GM18498 (cell line): Measurements from ENCODE around the gene MYO1A.
"Not testable (repeated sequence)": the region's sequence is repeated elsewhere in the genome, so short reads cannot be mapped to it uniquely, and the experiment has no call there.

ENCODE experiments used
- ATAC-seq: cut with Tn5 transposase; IDR thresholded peaks from one replicate; pipeline ENCODE4 v1.9.1; 2021; ENCODE audit warnings: mild to moderate bottlenecking, moderate library complexity; ENCODE audit not compliant: unreplicated experiment

Gene MYO1A

DNA sequence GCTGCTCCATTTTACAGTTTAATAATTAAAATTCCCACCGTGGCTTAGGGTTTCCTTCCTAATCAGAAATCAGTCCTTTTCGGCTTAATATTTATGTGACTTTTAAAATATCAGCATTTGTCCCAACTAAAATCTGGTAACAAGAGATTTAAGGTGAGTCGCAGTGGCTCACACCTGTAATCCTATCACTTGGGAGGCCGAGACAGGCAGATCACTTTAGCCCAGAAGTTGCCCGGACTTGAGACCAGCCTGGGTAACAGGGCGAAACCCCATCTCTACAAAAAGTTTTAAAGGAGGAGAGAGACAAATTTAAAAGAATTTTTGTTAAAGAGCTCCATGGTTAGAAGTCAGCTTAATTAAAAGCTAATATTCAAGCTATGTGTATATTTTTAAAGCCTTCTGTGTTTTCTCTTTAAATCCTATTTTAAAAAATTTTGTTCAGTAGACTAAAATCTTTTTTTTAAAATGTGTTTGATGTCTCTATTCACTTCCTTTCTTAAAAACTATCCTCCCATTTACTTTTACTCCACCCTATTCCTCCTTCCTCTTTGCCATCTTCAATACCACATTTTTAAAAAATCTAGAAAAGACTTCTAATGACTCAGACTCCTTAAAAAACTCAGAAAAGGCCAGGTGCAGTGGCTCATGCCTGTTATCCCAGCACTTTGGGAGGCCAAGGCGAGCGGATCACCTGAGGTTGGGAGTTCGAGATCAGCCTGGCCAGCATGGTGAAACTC is 29.8 kb downstream of the MYO1A start:
- ATAC-seq = no peak

DNA sequence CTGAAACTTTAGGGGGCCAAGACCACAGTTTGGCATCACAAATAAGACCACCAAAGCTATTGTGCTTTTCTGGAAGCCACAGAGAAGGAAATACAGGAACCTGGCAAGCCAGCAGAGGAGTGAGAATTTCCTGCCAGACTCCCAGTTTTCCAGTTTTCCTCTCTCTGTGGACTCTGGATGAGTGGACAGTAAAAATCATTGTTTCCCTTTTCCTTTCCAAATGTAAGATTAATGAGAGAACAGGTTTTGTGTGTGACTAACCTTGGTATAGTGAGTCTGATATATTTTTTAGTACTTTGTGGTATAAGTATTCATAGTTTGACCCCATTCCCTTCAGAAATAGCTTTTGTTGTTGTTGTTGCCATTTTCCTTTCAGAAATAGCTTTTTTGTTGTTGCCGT is 31.0 kb downstream of the MYO1A start:
- no peak for ATAC-seq

DNA sequence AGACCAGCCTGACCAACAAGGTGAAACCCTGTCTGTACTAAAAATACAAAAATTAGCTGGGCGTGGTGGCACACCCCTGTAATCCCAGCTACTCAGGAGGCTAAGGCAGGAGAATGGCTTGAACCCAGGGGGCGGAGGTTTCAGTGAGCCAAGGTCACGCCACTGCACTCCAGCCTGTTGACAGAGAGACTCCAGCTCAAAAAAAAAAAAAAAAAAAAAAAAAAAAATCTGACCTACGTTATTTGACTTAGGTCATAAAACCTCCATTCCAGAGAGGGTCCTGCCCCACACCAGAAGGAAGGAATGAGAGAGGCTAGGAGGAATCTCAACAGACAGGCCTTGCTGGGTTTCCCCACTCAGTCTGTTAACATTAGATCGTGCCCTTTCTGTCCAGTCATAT is 31.6 kb downstream of the MYO1A start:
- ATAC-seq = not testable (repeated sequence)

DNA sequence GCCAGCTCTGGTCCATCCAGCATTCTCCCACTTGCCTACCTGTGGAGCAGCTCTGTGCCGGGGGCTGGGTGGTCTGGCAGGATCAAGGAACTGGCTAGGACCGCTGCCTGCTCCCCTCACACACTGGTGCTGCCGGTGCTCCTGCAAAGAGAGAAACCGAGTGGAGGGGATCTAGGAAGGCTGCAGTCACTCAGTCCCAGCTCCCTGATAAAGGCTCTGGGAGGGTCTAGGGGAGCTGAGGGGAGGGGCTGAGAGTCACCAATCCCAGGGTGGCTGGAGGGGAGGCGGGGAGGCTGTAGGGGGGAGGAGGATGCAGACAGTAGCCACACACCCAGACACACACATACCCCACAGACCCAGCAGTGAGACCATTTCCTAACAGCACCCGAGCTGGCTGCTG is 33.6 kb downstream of the MYO1A start, which contains the start of gene TAC3:
Gene TAC3, minus strand, starts transcription at position 182 of the 400 bp plus-strand sequence. CDS start 732 bp downstream, outside the sequence.
- no peak for ATAC-seq

DNA sequence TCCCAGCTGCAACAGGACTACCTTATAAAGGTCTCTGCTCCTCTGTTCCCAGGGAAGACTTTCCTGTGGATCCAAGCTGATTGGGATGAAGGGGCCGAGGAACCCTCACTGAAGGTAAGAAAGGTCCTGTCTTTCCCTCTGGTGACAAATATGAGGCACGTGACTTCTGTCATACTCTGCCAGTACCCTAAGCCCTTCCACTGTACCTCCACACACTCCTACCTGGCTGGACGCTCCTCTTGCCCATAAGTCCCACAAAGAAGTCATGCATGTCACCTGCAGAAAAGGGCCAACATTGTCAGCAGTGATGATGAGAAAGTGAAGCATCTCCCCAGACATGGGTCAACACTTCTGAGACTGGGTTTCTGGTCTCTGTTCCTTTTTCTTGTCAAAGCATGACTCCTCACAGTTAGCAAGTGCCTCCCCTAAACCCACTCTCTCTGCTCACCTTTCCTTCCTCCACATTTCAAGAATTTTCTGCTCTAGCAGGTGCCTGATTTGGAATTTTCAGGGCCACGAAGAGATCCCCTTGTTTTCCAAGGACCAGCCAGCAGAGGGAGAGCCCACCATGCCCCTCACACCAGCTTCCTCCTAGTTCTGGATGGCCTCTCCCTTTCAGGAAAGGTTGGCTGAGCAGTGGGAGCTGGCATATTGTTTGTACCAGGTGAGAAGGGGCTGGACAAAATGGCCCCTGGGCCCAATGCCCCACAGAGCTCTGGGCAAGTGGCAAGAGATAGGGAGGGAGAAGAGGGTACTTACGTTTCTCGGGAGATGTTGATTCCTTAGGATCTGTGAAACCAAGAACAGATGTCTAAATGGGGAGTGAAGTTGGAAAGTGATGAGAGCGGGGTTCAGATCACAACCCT is 37.1 kb downstream of the MYO1A start:
- ATAC-seq = peak; percentile 79

DNA sequence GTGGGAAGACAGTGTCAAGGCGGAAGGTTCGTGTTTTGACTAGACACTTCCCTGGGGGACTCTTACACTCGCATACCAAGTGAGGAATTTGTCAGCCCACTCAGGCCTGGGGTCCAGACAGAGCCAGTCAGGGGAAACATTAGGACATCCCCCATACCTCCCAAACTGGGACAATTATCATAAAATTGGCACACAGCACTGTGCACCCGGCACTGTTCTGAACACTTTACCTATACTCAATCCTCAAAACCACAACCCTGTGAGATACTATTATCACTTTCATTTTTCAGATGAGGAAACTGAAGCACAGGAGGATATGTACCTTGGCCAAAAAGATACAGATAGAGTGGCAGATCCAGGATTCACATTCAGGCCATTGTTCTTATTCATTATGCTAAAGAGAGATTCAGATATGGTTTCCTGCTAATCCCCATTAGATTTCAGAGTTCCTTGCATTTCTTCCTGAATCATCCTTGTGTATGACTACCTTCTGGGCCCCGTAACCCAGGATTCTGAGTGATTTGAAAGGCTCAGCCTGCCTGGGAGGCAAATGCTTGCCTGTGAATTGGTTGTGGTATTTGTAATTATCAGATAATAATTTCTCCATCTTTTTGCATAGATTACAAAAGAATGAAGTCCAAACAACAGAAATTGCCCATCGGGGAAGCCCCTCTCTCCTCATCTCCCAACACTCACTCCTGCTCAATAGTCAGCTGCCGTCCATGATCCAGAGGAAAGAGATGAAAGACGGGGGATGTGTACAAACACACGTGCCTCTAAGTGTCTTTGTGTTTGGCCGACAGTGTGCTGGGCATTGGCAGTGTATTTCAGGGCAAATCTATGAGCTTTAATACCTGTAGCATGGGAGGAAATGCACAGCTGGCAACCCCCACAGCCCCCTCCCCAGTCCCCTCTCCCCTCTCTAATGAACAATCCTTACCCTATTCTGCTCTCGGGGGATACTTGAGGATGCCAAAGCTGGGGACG is 38.2 kb downstream of the MYO1A start:
- ATAC-seq = no peak

DNA sequence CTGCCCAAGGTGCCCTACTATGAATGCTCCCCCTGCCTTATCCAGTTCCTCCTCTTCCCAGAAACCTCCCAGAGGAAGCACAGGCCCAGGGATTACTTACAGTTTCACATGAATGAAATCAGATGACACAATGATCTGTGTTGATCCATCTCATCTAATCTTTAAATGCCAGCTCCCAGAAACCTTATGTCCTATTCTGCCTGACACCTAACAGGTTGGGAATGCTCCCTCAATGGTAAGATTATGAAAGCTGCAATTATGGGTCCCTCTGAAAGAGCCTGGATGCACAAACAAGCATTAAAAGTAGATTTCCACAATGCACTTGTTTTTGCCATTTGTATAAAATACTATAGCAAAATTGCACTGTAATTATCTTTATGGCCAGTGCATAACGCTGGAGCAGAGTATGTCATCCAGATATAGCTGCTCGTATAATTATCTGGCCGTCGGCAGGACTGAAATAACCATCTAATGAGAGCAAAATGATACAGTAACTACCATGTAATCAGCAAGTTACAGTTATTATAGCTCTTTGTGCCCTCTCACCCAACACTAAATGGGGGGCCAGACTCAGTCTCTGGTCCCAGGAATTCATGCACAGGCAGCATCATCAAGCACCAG is 39.2 kb downstream of the MYO1A start:
- ATAC-seq = no peak

DNA sequence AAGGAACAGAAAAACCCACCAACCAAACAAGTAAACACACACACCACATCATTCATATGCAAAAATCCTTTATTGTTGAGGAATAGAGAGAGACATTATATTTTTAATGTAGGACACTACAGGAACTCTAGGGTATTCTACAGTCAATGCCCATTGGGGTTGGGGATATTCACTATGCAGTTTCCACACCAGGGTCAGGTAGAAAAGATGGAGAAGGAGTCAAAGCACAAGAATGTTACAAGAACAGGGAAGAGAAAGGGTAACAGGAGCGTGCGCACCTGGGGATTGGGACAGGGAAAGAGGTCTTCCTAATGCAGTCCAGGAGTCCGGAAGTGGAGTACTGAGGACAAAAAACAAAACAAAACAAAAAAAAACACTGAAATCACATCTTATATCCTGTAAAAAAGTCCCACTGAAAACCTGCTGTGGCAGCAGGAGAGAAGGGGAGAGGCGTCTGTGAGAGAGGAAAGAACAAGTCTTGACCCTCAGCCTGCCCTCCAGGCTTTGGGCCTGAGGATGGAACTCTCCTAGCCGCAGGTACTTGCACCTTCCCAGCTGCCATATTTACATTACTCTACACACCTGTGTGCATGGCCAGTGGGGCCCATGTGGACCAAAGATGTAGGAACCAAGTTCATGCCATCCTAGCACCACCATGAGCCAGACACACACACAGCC is 39.8 kb downstream of the MYO1A start:
- no peak for ATAC-seq

DNA sequence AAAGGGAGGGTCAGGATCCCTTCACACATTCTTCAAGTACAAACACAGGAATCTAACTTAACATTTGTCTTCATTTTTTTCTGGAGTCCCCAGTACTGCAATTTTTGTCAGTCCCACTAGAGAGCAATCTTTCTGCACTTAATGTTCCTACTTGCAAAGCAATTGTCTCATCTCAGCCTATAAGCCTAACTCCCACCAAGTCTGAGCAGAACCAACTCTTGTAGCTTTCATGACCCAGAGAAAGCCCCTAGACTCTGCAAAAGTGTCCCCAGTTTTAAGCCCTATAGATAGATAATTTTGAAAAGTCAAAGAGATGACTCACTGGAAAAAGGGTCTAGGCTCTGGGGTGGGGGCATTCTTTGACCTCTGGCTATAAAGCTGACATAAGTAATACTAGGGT is 41.8 kb downstream of the MYO1A start:
- ATAC-seq = no peak

DNA sequence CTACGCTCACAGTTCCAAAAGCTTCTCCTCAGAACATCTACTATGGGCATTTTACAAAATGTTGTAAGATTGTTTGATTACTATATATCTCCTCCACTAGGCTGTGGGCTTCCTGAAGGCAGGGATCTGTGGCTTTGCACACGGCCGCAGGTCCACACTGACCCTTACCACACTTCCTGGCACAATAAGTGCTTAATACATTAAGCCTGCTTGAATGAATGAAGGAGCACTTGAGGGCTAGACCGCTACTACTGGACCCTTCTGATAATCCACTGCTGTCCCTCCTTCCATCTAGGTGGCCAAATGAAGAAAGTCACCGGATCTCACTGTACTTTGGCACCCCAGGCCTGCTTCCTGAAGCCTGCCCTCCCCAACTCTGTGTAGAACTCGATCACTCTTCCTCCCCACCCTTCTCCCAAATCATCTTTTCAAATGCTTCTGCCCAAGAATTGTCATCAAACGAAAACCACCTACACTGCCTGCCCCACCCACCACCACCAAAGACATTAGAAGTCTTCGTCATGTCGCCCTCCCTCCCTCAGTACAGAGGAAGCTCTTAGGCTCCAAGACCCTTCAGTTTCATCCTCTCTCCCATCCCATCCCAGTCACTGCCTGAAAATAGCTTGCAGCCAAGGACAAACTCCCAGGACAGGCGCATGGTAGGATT is 43.0 kb downstream of the MYO1A start:
- no peak for ATAC-seq

DNA sequence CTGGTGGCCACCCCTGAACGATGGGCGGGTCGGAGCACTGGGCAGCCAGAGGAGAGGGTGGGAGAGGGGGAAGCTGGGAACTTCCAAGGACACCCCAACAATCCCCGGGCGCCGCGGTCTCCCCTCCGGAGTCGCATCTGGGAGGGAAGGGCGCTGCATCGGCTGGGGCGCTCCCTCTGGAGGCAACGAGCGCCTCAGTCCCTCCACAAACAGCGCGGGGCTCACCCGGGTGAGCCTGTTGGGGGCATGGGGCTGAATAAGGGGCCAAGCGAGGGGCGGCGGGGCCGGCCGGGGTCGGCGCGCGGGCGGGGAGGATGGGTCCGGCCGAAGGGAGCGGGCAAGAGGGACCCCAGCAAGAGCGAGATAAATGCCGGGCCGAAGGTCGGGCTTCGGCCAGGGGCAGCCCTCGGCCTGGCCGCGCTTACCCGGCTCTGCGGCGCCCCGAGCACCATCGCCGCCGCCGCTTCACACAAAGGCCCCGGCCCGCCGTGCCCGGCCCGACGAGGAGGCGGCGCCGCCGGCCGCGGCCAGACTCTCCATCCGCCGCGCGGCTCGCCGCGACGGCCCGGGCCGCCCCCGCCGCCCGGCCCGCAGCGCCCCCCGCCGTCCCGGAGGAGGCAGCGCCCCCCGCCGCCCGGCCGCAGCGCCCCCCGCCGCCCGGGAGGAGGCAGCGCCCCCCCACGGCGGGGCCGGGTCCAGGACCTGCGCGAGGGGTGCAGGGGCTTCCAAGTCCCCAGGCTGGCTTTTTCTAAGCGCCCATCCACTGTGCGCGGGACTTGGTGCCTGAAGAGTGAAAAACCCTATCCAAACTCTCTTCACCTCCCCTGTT is 43.7 kb downstream of the MYO1A start, which contains the start of gene ZBTB39:
Gene ZBTB39, minus strand, starts transcription at position 567 of the 829 bp plus-strand sequence. CDS start 1,629 bp downstream, outside the sequence.
- ATAC-seq = peak; percentile 81

DNA sequence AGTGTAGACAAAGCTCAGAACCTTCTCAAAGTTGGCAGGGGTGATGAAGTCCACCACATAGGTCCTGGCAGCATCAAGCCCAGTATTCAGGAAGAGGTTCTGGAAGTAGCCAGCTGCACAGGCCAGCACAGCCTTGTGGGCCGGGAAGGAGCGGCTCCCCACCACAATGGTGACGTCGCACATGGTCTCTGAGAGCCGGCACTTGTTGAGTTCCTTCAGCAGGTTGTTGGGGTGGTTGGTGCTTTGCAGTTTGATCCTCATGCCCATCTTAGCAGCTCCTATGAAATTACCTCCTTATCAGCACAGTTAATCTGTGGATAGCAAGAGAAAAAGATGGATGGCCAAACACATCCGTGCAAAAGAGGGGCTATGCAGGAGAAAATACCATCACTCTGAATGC is 45.3 kb downstream of the MYO1A start:
- ATAC-seq = no peak

DNA sequence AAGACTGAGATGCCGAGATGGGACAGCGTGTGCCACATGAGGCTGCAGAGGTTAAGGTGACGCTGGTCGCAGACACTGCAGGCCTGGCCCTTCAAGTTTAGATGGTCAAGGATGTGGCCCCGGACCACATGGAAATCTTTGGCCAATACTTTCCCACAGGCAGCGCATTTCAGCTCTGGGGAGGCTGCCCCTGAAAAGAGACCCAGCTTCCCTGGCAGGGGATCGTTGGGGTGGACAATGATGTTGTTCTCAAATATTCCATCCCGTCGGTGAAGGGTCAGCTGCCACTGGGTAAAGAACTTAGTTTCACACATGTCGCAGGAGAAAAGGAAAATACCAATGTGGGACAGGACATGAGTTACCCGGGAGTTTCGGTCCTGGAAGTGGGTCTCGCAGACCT is 46.5 kb downstream of the MYO1A start:
- no peak for ATAC-seq

DNA sequence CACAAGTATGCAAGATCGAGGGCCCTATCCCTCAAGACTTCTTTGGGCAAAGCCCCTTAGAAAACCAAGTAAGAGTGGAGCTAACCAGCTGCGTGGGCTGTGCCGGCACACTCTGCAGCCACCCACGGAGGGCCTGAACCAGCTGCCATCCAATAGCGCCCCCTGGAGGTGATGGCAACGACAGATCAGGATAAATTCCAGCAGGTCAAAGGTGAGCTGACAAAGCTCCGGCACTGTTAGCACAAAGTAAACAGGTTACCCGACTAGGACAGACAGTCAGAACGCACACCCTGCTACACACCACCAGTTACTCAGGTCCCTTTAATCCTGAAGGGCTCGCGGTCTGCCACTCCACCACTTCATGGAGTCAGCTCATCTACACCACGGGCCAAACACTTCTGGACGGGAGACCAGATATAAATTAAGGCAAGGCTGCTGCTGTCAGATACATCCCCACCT is 48.5 kb downstream of the MYO1A start:
- no peak for ATAC-seq

DNA sequence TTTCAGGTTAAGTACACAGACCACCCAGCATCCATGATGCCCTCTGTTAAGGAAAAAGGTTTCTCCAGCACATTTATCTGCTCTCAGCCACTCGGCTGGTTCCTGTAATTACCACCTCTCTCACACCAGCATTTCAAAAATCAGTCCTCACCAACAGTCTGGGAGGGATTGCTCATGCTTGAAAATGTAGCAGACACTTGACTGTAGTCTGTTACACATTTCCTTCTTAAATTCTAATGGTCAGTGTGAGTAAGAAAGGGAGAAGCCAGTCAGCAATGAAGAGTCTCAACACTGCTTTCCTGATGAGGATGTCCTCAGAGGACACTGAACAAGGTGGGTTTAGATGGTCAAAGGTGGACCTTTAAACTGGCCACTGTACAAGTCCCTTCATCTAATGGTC is 49.5 kb downstream of the MYO1A start:
- ATAC-seq = no peak

DNA sequence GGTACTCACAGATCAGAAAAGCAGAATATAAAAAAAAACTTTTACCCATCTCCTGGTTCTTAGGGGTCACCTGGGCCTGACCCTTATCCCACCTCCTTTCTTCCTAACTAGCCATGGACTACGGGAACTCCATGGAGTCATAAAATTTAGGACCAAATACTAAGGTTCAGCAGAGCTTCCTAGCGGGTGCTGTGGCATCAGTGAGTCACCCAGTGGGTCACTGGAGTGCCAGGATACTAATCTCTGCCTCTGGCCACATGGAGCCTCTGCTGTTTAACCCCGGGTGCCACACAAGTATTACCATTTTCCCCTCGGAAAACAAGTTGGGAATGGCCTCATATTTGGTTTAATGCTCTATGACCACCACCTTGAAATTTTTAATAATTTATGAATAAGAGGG is 50.5 kb downstream of the MYO1A start:
- ATAC-seq = no peak

DNA sequence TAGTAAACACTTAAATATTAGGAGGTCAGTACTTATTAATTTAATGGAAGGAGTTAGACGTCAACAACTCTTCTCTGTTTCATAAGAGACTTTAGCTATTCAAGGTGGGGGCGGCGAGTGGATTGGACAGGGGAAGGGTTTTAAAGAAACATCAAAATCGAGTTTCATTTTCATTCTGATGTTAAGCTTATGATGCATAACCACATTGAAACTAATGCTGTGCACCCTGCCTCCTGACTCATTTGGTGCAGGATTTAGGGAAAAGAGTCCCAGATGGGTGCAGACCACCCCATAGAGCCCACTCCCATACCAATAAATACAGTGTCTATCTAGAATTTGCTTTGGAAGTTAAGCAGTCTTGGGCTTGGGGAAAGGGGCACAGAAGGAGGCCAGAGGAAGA is 50.9 kb downstream of the MYO1A start:
- ATAC-seq = peak; percentile 83

DNA sequence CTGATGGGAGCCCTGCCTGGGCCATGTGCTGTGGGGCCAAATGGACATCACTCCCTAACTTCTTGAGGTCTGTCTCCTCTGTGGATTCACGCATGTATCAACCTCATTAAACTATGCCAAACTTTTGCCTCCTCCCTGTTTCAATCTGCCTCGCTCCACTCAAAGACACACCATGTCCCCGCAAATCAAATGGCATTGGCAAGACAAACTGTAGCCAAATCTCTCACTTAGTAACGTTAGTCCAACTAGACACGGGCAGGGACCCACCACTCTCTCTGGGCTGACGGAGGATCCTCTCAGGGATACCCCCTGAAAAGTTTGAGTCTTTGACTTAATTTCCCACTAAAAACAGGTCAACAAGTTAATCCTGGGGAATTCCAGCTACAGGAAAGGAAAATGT is 51.6 kb downstream of the MYO1A start:
- no peak for ATAC-seq
